IMR-90 (cell line): ENCODE data around the gene TREM2. TPM values are rescaled to one million over a fixed set of nuclear protein-coding genes. Genes with fewer than 3 reads are reported as not detected.

Experiments
- ATAC-seq: fragments of 200-7000 bp; cut with Tn5 transposase; 2 replicates; pipeline ENCODE4 v1.9.1; 2020; ENCODE audit warnings: low read depth, mild to moderate bottlenecking, moderate library complexity
- BruUV-seq: library from RNA; stranded (reverse); fragments of 400-500 nt; replicated peaks from 2 replicates; lab custom pipeline; 2021; lab: Mats Ljungman, UMichigan
- CTCF ChIA-PET: fragments of 300-600 bp; formaldehyde crosslinking; extraction: SDS; loops from one replicate; lab custom pipeline; 2021; ENCODE audit warnings: antibody characterized with exemption; lab: Yijun Ruan, JAX
- POLR2A ChIA-PET: fragments of 300-600 bp; sonication (Branson Sonifier 250); formaldehyde crosslinking; loops from one replicate; lab custom pipeline; 2022; ENCODE audit warnings: antibody characterized with exemption; ENCODE audit not compliant: unreplicated experiment; lab: Charles Lee
- DNase-seq: peaks from one replicate; pipeline ENCODE4 v3.0.0; 2013
- H2AFZ ChIP-seq: replicated peaks from 2 replicates; pipeline ENCODE3; 2013; ENCODE audit warnings: low read length, mild to moderate bottlenecking; ENCODE audit not compliant: poor library complexity
- H2AK5ac ChIP-seq: 2 replicates; pipeline ENCODE4 v1.6.1; 2013; ENCODE audit warnings: low read depth, low read length, inconsistent platforms
- H2AK9ac ChIP-seq: replicated peaks from 2 replicates; pipeline ENCODE3; 2013; ENCODE audit warnings: mild to moderate bottlenecking, low read depth, low read length, moderate library complexity; ENCODE audit not compliant: poor library complexity
- H2BK120ac ChIP-seq: 2 replicates; pipeline ENCODE4 v1.6.1; 2013; ENCODE audit warnings: low read depth, low read length, inconsistent platforms
- H2BK15ac ChIP-seq: 3 replicates; pipeline ENCODE4 v1.6.1; 2013; ENCODE audit warnings: low read depth, low read length, inconsistent platforms
- H2BK20ac ChIP-seq: 2 replicates; pipeline ENCODE4 v1.6.1; 2013; ENCODE audit warnings: low read depth, mild to moderate bottlenecking, inconsistent platforms, low read length, moderate library complexity
- H2BK5ac ChIP-seq: 2 replicates; pipeline ENCODE4 v1.6.1; 2013; ENCODE audit warnings: mild to moderate bottlenecking, low read depth, low read length, inconsistent platforms; ENCODE audit not compliant: poor library complexity, severe bottlenecking
- H3K14ac ChIP-seq: replicated peaks from 2 replicates; pipeline ENCODE4 v1.6.1; 2013; ENCODE audit warnings: low read depth, low read length, inconsistent platforms
- H3K18ac ChIP-seq: 2 replicates; pipeline ENCODE4 v1.6.1; 2013; ENCODE audit warnings: low read depth, low read length, control low read depth
- H3K23ac ChIP-seq: 2 replicates; pipeline ENCODE4 v1.6.1; 2013; ENCODE audit warnings: low read depth, low read length, inconsistent platforms
- H3K27ac ChIP-seq: 2 replicates; pipeline ENCODE4 v1.5.1; 2013; ENCODE audit warnings: mild to moderate bottlenecking, control low read depth, low read length; ENCODE audit not compliant: insufficient read depth
- H3K27me3 ChIP-seq: 2 replicates; pipeline ENCODE4 v1.6.1; 2013; ENCODE audit warnings: low read length; ENCODE audit not compliant: control insufficient read depth, insufficient read depth
- H3K36me3 ChIP-seq: 2 replicates; pipeline ENCODE4 v1.6.1; 2013; ENCODE audit warnings: low read length, mixed read lengths; ENCODE audit not compliant: control insufficient read depth, insufficient read depth
- H3K4ac ChIP-seq: 2 replicates; pipeline ENCODE4 v1.6.1; 2013; ENCODE audit warnings: low read depth, low read length, inconsistent platforms
- H3K4me1 ChIP-seq: 2 replicates; pipeline ENCODE4 v1.6.1; 2013; ENCODE audit warnings: low read length, mixed read lengths; ENCODE audit not compliant: control insufficient read depth, insufficient read depth
- H3K4me2 ChIP-seq: 2 replicates; pipeline ENCODE4 v1.6.1; 2013; ENCODE audit warnings: low read depth, mild to moderate bottlenecking, control low read depth, low read length, moderate library complexity
- H3K4me3 ChIP-seq: 2 replicates; pipeline ENCODE4 v1.5.1; 2013; ENCODE audit warnings: low read depth, mild to moderate bottlenecking, control low read depth, low read length, moderate library complexity; ENCODE audit not compliant: insufficient read depth
- H3K56ac ChIP-seq: 2 replicates; pipeline ENCODE4 v1.6.1; 2013; ENCODE audit warnings: low read length, inconsistent platforms; ENCODE audit not compliant: insufficient read depth; ENCODE audit errors: extremely low read depth
- H3K79me1 ChIP-seq, 2 experiments: 2 replicates each; pipeline ENCODE4 v1.6.1; 2013; ENCODE audit warnings: low read length in 2 of 2, inconsistent platforms in 1 of 2, low read depth in 1 of 2
- H3K9ac ChIP-seq: 2 replicates; pipeline ENCODE4 v1.6.1; 2013; ENCODE audit warnings: low read depth, low read length, control low read depth
- H3K9me1 ChIP-seq: 2 replicates; pipeline ENCODE4 v1.6.1; 2013; ENCODE audit warnings: low read length, inconsistent platforms; ENCODE audit not compliant: insufficient read depth
- H3K9me3 ChIP-seq: 2 replicates; pipeline ENCODE4 v1.6.1; 2013; ENCODE audit warnings: low read length; ENCODE audit not compliant: control insufficient read depth, insufficient read depth
- H4K20me1 ChIP-seq: 2 replicates; pipeline ENCODE4 v1.6.1; 2013; ENCODE audit warnings: low read length, inconsistent platforms; ENCODE audit not compliant: insufficient read depth
- H4K5ac ChIP-seq: 2 replicates; pipeline ENCODE4 v1.6.1; 2013; ENCODE audit warnings: mild to moderate bottlenecking, low read depth, low read length, control low read depth
- H4K8ac ChIP-seq, 2 experiments: 2 replicates each; pipeline ENCODE4 v1.6.1; 2013; ENCODE audit warnings: low read depth in 2 of 2, low read length in 2 of 2, control low read depth in 1 of 2, inconsistent platforms in 1 of 2
- H4K91ac ChIP-seq: 2 replicates; pipeline ENCODE4 v1.6.1; 2013; ENCODE audit warnings: low read depth, low read length, inconsistent platforms; ENCODE audit not compliant: insufficient read depth
- MAZ ChIP-seq: IDR thresholded peaks from 2 replicates; pipeline ENCODE4 v1.6.1; 2012; ENCODE audit warnings: low read depth, mild to moderate bottlenecking, low read length, improper control_type of control experiment, moderate library complexity, borderline replicate concordance
- WGBS, 2 experiments: methylation state at CpG; one replicate each; pipeline versions ENCODE4 v1.1.5 to v1.1.7; 2013; ENCODE audit warnings: missing lambda C conversion rate in 2 of 2; ENCODE audit not compliant: insufficient read length in 1 of 2; ENCODE audit errors: extremely low coverage in 2 of 2; 5-methylcytosine and 5-hydroxymethylcytosine counted together
- dilution Hi-C: fragments of 300-500 bp; cut with HindIII; formaldehyde crosslinking; loops from one replicate; pipeline ENCODE4 v1.14.3; 2018; ENCODE audit warnings: low sequenced_read_pairs; ENCODE audit not compliant: unreplicated experiment
- in situ Hi-C: fragments of 300-500 bp; cut with MboI; formaldehyde crosslinking; loops from 3 replicates; pipeline ENCODE4 v1.14.3; 2019; ENCODE audit warnings: low sequenced_read_pairs, inconsistent platforms, mixed read lengths
- intact Hi-C: fragments of 100-400 bp; cut with micrococcal nuclease; formaldehyde crosslinking; loops from 2 replicates; pipeline ENCODE4 v1.10.0; 2022
- polyA plus RNA-seq, 3 experiments: library from polyadenylated mRNA; depleted of rRNA; stranded (reverse); fragments of >200 nt; gene quantifications; 2 replicates each; pipeline ENCODE4 v1.2.3, GENCODE V29; 2012; ENCODE audit warnings: low replicate concordance in 1 of 3
- total RNA-seq: library from RNA; depleted of rRNA; stranded (reverse); fragments of >200 nt; gene quantifications from 2 replicates; pipeline ENCODE4 v1.2.3, GENCODE V29; 2012

The TREM2 gene
- total and polyA plus RNA-seq, 2 of the 4 experiments (the other 2 are of a cell fraction), result not detected

- Histone ChIP-seq H3K9ac (no peak overlapping the region), H3K9me1 (no peaks in the 10 kb centered on the region), H4K8ac (no peak overlapping the region), H2AK9ac (no peak overlapping the region), H3K4me3 (no peak overlapping the region), H2AK5ac (no peak overlapping the region), H3K36me3 (no peaks in the 10 kb centered on the region), H2BK15ac (no peak overlapping the region), H3K79me1 (no peaks in the 10 kb centered on the region), H3K27me3 (peaks cover 6% of the 10 kb centered on the region; the same call in 1 of the 2 replicates), H2BK5ac (no peak overlapping the region), H4K5ac (no peak overlapping the region), H2AFZ (no peak overlapping the region), H3K9me3 (no peaks in the 10 kb centered on the region), H3K14ac (no peak overlapping the region), H4K91ac (no peak overlapping the region), H3K27ac (no peak overlapping the region), H3K4me1 (no peaks in the 10 kb centered on the region), H4K20me1 (no peaks in the 10 kb centered on the region), H3K4ac (no peak overlapping the region), H3K56ac (no peak overlapping the region), H3K23ac (no peak overlapping the region), H2BK20ac (no peak overlapping the region), H3K4me2 (no peak overlapping the region), H3K18ac (no peak overlapping the region), H2BK120ac (no peak overlapping the region)
- POLR2A ChIA-PET, result no interaction called here
- in situ Hi-C loops (no loop called here), intact Hi-C loops (no loop called here), dilution Hi-C loops (no loop called here)
- DNase-seq (no peak), ATAC-seq (no peak)
- BruUV-seq, result no TSS peak
- no CpG with 5 or more reads among the region's 1 CpG for WGBS, 2 experiments
- CTCF ChIA-PET, result no interaction called here
- no peak for TF ChIP-seq MAZ
These were observed 36.8 kb upstream of the TREM2 start for GRCh38 chr6:41199552-41200246.
